Keratinocyte (primary cell): Measurements from ENCODE around the gene SERPINA1. TPM values are rescaled to one million over a fixed set of nuclear protein-coding genes. Genes with fewer than 3 reads are reported as not detected.

Source experiments
- DNase-seq: peaks from one replicate; pipeline ENCODE4 v3.0.0-alpha.2; 2011; ENCODE audit warnings: low read depth, missing footprints, low spot score
- FAIRE-seq: peaks from 2 replicates; lab custom pipeline; 2011; peaks lifted over from hg19 to GRCh38; lab: Jason Lieb, UNC
- H2AFZ ChIP-seq: 2 replicates; pipeline ENCODE4 v1.6.0; 2012; ENCODE audit warnings: low read length, control low read depth, inconsistent platforms; ENCODE audit not compliant: control insufficient read depth
- H3K27ac ChIP-seq: 2 replicates; pipeline ENCODE4 v1.5.1; 2011; ENCODE audit warnings: low read length; ENCODE audit not compliant: control insufficient read depth, insufficient read depth
- H3K27me3 ChIP-seq: 3 replicates; pipeline ENCODE4 v1.6.0; 2011; ENCODE audit warnings: low read length; ENCODE audit not compliant: control insufficient read depth, insufficient read depth; ENCODE audit errors: extremely low read depth
- H3K36me3 ChIP-seq, 2 experiments: 2 replicates in 1 of 2; 3 replicates in 1 of 2; pipeline ENCODE4 v1.5.1; 2011; ENCODE audit warnings: low read length in 2 of 2, mild to moderate bottlenecking in 1 of 2; ENCODE audit not compliant: control insufficient read depth in 2 of 2, insufficient read depth in 2 of 2; ENCODE audit errors: extremely low read depth in 1 of 2
- H3K4me1 ChIP-seq: 3 replicates; pipeline ENCODE4 v1.5.1; 2011; ENCODE audit warnings: low read length; ENCODE audit not compliant: control insufficient read depth, insufficient read depth; ENCODE audit errors: extremely low read depth
- H3K4me2 ChIP-seq: 3 replicates; pipeline ENCODE4 v1.6.0; 2011; ENCODE audit warnings: low read depth, low read length; ENCODE audit not compliant: control insufficient read depth, insufficient read depth; ENCODE audit errors: extremely low read depth
- H3K4me3 ChIP-seq, 3 experiments: fragments of 200-600 bp in 1 of 3; sonication (generic) in 1 of 3; 2 replicates in 2 of 3; 3 replicates in 1 of 3; pipeline ENCODE4 v1.5.1; 2011 to 2016; ENCODE audit warnings: low read length in 3 of 3, mild to moderate bottlenecking in 3 of 3, control low read depth in 2 of 3, inconsistent platforms in 1 of 3, low read depth in 1 of 3, mixed read lengths in 1 of 3, mixed run types in 1 of 3, moderate library complexity in 1 of 3; ENCODE audit not compliant: control insufficient read depth in 2 of 3, insufficient read depth in 2 of 3; ENCODE audit errors: extremely low read depth in 1 of 3
- H3K79me2 ChIP-seq: 2 replicates; pipeline ENCODE4 v1.6.0; 2012; ENCODE audit warnings: low read length; ENCODE audit not compliant: control insufficient read depth, insufficient read depth
- H3K9ac ChIP-seq: 3 replicates; pipeline ENCODE4 v1.6.0; 2011; ENCODE audit warnings: low read length; ENCODE audit not compliant: control insufficient read depth, insufficient read depth; ENCODE audit errors: extremely low read depth
- H3K9me1 ChIP-seq: 3 replicates; pipeline ENCODE4 v1.6.0; 2011; ENCODE audit warnings: low read length; ENCODE audit not compliant: control insufficient read depth, insufficient read depth; ENCODE audit errors: extremely low read depth
- H3K9me3 ChIP-seq: 2 replicates; pipeline ENCODE4 v1.5.1; 2012; ENCODE audit warnings: low read depth, low read length; ENCODE audit not compliant: control insufficient read depth
- H4K20me1 ChIP-seq: 3 replicates; pipeline ENCODE4 v1.6.0; 2011; ENCODE audit warnings: low read length; ENCODE audit not compliant: control insufficient read depth, insufficient read depth; ENCODE audit errors: extremely low read depth
- EZH2 ChIP-seq: IDR thresholded peaks from one replicate; pipeline ENCODE4 v1.6.1; 2012; ENCODE audit warnings: inconsistent platforms, mild to moderate bottlenecking, low read length, moderate library complexity
- dilution Hi-C: fragments of 300-500 bp; cut with MboI; formaldehyde crosslinking; loops from one replicate; pipeline ENCODE4 v1.7.0; 2020; ENCODE audit warnings: low sequenced_read_pairs; ENCODE audit not compliant: extremely low pct_ligation_motif_present
- polyA plus RNA-seq, 5 experiments: library from polyadenylated mRNA; depleted of rRNA in 3 of 5; stranded (reverse) in 3 of 5; stranded (forward) in 1 of 5; unstranded in 1 of 5; fragments of >200 nt; gene quantifications; 1 replicate in 1 of 5; 2 replicates in 3 of 5; 3 replicates in 1 of 5; pipeline versions ENCODE4 v1.2.1 to v1.2.3, GENCODE V29; 2011 to 2012; ENCODE audit warnings: missing spikeins in 2 of 5, low read depth in 1 of 5, low replicate concordance in 1 of 5
- TF ChIP-seq, protein P1 (sequence below), 3 experiments: IDR thresholded peaks in 1 of 3; conservative IDR thresholded peaks in 1 of 3; optimal IDR thresholded peaks in 1 of 3; 2 replicates in 2 of 3; 3 replicates in 1 of 3; pipeline versions ENCODE3 to v1.5.1; 2011; ENCODE audit warnings: low read length in 3 of 3, mild to moderate bottlenecking in 3 of 3, moderate library complexity in 2 of 3, control low read depth in 1 of 3, inconsistent platforms in 1 of 3; ENCODE audit not compliant: insufficient read depth in 2 of 3; ENCODE audit errors: extremely low read depth in 1 of 3

The SERPINA1 gene
- polyA plus RNA-seq, 1 donor (not counting 4 experiments of a cell fraction or from before 2014, with no cell fraction given), result 0.71 TPM

DNA sequence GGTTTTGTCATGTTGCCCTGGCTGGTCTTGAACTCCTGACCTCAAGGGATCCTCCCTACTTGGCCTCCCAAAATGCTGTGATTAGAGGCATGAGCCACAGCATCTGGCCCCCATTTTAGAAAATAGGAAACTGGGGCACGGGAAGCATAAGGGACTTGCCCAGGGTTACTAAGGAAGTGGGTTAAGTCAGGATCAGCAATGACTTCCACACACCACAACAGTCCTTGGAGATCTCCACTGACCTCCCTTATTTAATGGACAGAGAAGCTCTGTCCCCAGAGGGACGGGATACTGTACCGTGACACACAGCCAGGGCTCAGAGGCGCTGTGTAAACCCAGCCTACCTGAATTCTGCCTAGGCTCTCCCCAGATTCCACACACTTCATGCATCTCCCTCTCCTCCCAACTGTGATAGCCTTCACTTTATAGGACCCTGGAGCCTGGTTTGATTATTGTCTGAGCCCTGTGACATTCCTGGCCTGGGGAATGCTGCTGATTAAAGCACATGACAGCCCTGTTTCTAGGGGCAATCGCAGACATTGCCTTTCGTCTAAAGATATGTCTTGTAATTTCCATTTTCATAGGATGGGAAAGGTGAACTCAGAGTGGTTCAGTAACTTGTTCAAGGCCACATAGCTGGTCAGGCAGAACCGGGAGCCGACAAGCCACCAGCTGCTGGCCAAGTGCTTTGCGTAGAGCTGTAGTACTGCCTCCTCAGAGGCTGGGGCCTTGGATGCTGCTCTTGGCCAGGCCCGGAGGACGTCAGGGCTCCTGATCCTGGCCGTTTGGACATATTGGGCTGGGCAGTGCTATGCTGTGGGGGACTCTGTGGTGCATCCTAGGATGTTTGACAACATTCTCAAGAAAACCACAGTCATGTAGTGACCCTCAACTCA lies 20.8 kb downstream of the SERPINA1 start:
- no peaks in the 10 kb centered on the region for H3K4me1 ChIP-seq
- H3K27me3 ChIP-seq, result no peaks in the 10 kb centered on the region
- dilution Hi-C loops, result no loop called here
- no peak overlapping the region for H2AFZ ChIP-seq
- FAIRE-seq, result no peak
- H3K9me3 ChIP-seq, result no peaks in the 10 kb centered on the region
- TF ChIP-seq, protein P1, sequence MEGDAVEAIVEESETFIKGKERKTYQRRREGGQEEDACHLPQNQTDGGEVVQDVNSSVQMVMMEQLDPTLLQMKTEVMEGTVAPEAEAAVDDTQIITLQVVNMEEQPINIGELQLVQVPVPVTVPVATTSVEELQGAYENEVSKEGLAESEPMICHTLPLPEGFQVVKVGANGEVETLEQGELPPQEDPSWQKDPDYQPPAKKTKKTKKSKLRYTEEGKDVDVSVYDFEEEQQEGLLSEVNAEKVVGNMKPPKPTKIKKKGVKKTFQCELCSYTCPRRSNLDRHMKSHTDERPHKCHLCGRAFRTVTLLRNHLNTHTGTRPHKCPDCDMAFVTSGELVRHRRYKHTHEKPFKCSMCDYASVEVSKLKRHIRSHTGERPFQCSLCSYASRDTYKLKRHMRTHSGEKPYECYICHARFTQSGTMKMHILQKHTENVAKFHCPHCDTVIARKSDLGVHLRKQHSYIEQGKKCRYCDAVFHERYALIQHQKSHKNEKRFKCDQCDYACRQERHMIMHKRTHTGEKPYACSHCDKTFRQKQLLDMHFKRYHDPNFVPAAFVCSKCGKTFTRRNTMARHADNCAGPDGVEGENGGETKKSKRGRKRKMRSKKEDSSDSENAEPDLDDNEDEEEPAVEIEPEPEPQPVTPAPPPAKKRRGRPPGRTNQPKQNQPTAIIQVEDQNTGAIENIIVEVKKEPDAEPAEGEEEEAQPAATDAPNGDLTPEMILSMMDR (optimal IDR thresholded peaks at IDR 0.05 in 1 of 3, IDR thresholded peaks at IDR 0.05 in 1 of 3, conservative IDR thresholded peaks at IDR 0.05 in 1 of 3; ENCODE audit: extremely low read depth in 1 of 3, insufficient read depth in 2 of 3, low read length in 3 of 3), result no peak
- TF ChIP-seq EZH2, result no peak
- H3K36me3 ChIP-seq, result no peaks in the 10 kb centered on the region
- no peak overlapping the region for H3K9ac ChIP-seq
- no peak for DNase-seq
- H4K20me1 ChIP-seq, result no peaks in the 10 kb centered on the region
- H3K9me1 ChIP-seq, result no peaks in the 10 kb centered on the region
- no peaks in the 10 kb centered on the region for H3K79me2 ChIP-seq
- no peak overlapping the region for H3K27ac ChIP-seq
- H3K4me2 ChIP-seq, result no peak overlapping the region
- no peak overlapping the region for H3K4me3 ChIP-seq

DNA sequence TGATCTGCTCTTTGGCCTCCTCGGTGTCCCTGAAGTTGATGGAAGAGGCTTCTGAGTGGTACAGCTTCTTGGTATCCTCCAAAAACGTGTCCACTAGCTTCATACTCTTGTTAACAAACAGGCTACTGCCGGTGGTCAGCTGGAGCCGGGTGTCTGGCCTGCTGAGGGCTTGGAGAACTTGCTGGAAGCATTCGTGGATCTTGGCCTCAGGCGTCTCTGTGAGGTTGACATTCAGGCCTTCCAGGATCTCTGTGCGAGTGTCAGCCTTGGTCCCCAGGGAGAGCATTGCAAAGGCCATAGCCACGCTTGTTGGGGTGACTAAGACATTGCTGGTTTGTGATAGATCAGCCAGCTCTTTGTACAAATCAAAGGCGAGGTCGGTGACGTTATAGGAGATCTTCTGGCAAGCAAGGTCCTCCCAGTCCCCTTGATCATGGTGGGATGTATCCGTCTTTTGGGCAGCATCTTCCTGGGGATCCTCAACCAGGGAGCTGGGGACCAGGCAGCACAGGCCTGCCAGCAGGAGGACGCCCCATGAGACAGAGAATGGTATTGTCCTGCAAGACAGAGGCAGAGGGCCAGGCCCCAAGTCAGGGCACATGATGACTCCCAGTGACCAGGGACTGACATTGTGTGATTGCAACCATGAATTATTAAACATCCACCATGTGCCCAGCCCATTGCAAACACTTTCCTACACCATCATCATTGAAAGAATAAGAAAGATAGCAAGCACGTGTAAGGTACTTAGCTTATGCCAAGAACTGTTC lies 22.1 kb downstream of the SERPINA1 start, which contains the start of gene SERPINA2:
Gene SERPINA2, minus strand, starts transcription at position 553 of the 770 bp plus-strand sequence.
- no peaks in the 10 kb centered on the region for H3K9me1 ChIP-seq
- no peaks in the 10 kb centered on the region for H3K4me1 ChIP-seq
- TF ChIP-seq, protein P1 (optimal IDR thresholded peaks at IDR 0.05 in 1 of 3, IDR thresholded peaks at IDR 0.05 in 1 of 3, conservative IDR thresholded peaks at IDR 0.05 in 1 of 3; ENCODE audit: extremely low read depth in 1 of 3, insufficient read depth in 2 of 3, low read length in 3 of 3), result no peak
- TF ChIP-seq EZH2, result no peak
- H3K4me3 ChIP-seq, result no peak within 1 kb of the TSS
- FAIRE-seq (no peak), DNase-seq (no peak)
- no peak within 1 kb of the TSS for H3K27ac ChIP-seq
- no peak within 1 kb of the TSS for H3K4me2 ChIP-seq
- H3K27me3 ChIP-seq, result no peaks in the 10 kb centered on the region
- no peaks in the 10 kb centered on the region for H4K20me1 ChIP-seq
- dilution Hi-C loops, result no loop called here
- no peaks in the 10 kb centered on the region for H3K36me3 ChIP-seq
- H3K79me2 ChIP-seq, result no peaks in the 10 kb centered on the region
- no peak within 1 kb of the TSS for H2AFZ ChIP-seq
- no peak within 1 kb of the TSS for H3K9ac ChIP-seq
- H3K9me3 ChIP-seq, result no peaks in the 10 kb centered on the region
